BLaER1 (cell line): ENCODE results near the gene CHMP2A.

ENCODE experiments used
- H3K27ac ChIP-seq: shearing (Covaris generic); formaldehyde crosslinking; 2 replicates; pipeline ENCODE4 v1.8.1; 2022
- H3K27me3 ChIP-seq: shearing (Covaris generic); formaldehyde crosslinking; 2 replicates; pipeline ENCODE4 v1.8.1; 2022
- H3K36me3 ChIP-seq: shearing (Covaris generic); formaldehyde crosslinking; 2 replicates; pipeline ENCODE4 v1.8.1; 2022
- H3K4me1 ChIP-seq: shearing (Covaris generic); formaldehyde crosslinking; 2 replicates; pipeline ENCODE4 v1.8.1; 2022
- H3K4me2 ChIP-seq: shearing (Covaris generic); formaldehyde crosslinking; 2 replicates; pipeline ENCODE4 v1.8.1; 2022
- H3K4me3 ChIP-seq: shearing (Covaris generic); formaldehyde crosslinking; 2 replicates; pipeline ENCODE4 v1.8.1; 2022
- H3K9ac ChIP-seq: shearing (Covaris generic); formaldehyde crosslinking; 2 replicates; pipeline ENCODE4 v1.8.1; 2022
- H3K9me3 ChIP-seq: shearing (Covaris generic); formaldehyde crosslinking; 2 replicates; pipeline ENCODE4 v1.8.1; 2022
- H4K20me1 ChIP-seq: shearing (Covaris generic); formaldehyde crosslinking; 2 replicates; pipeline ENCODE4 v1.8.1; 2022
- Cebpa-rat ChIP-seq: shearing (Covaris generic); IDR thresholded peaks from 2 replicates; pipeline ENCODE4 v1.8.1; 2022

Gene CHMP2A

DNA sequence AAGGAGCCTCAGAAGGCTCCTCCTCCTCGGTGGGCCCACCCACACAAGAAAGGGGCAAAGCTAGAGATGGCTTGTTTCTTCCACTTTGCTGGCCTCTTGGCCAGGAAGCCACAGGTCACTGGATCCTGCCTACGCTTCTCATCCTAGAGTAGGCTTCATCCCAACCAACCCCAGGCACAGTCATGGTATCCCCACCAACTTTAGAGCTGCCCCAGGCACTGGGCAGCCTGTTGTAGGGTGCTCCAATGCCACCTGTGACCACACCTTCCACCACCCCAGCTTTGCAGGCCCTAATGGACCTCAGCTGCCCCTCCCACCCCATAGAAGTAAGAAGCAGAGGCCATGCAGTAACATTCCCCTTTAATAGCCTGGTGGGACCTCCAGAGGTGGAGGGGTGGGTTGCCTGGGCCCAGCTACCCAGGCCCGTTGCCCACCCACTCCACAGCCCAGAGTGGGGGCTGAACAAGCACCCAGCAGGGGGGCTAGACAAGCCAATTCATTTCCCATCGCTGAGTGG, 522 bp upstream of the CHMP2A start:
- Histone ChIP-seq H4K20me1 (peaks cover 59% of the 10 kb centered on the region), H3K9ac (peak overlapping the region; percentile 91), H3K27me3 (no peaks in the 10 kb centered on the region), H3K4me3 (peak overlapping the region; percentile 78), H3K36me3 (peaks cover 54% of the 10 kb centered on the region), H3K9me3 (no peaks in the 10 kb centered on the region), H3K4me1 (peaks cover 48% of the 10 kb centered on the region), H3K27ac (peak overlapping the region; percentile 91), H3K4me2 (peak overlapping the region; percentile 89)
- TF ChIP-seq Cebpa-rat: no peak

- H3K36me3 ChIP-seq: peaks cover 68% of the 10 kb centered on the region
- peaks cover 51% of the 10 kb centered on the region for H3K4me1 ChIP-seq
- peaks cover 74% of the 10 kb centered on the region for H4K20me1 ChIP-seq
- no peaks in the 10 kb centered on the region for H3K27me3 ChIP-seq
- no peaks in the 10 kb centered on the region for H3K9me3 ChIP-seq
- H3K4me3 ChIP-seq: peak overlapping the region; percentile 78
- peak overlapping the region; percentile 91 for H3K9ac ChIP-seq
- peak overlapping the region; percentile 89 for H3K4me2 ChIP-seq
- TF ChIP-seq Cebpa-rat: no peak
- peak overlapping the region; percentile 91 for H3K27ac ChIP-seq
Measured at GRCh38 chr19:58553799-58554493, 959 bp downstream of the CHMP2A start.

- H3K9me3 ChIP-seq: no peaks in the 10 kb centered on the region
- no peaks in the 10 kb centered on the region for H3K27me3 ChIP-seq
- peaks cover 82% of the 10 kb centered on the region for H4K20me1 ChIP-seq
- H3K9ac ChIP-seq: no peak overlapping the region
- H3K4me3 ChIP-seq: no peak overlapping the region
- peaks cover 53% of the 10 kb centered on the region for H3K4me1 ChIP-seq
- no peak overlapping the region for H3K27ac ChIP-seq
- H3K36me3 ChIP-seq: peaks cover 81% of the 10 kb centered on the region
- TF ChIP-seq Cebpa-rat: no peak
- H3K4me2 ChIP-seq: no peak overlapping the region
Measured at GRCh38 chr19:58552655-58553054, 2.2 kb downstream of the CHMP2A start.

- Histone ChIP-seq H3K36me3 (peaks cover 85% of the 10 kb centered on the region), H4K20me1 (peaks cover 82% of the 10 kb centered on the region)
Measured at GRCh38 chr19:58551577-58552471, 3.1 kb downstream of the CHMP2A start.

GRCh38 chr19:58551123-58551497, 3.8 kb downstream of the CHMP2A start:
- Histone ChIP-seq H3K9me3 (no peaks in the 10 kb centered on the region), H3K4me3 (no peak overlapping the region), H3K27me3 (no peaks in the 10 kb centered on the region), H3K36me3 (peaks cover 85% of the 10 kb centered on the region), H3K27ac (no peak overlapping the region), H3K9ac (no peak overlapping the region), H3K4me1 (peaks cover 54% of the 10 kb centered on the region), H4K20me1 (peaks cover 82% of the 10 kb centered on the region), H3K4me2 (no peak overlapping the region)
- no peak for TF ChIP-seq Cebpa-rat

More at GRCh38 chr19:58551577-58552471, 3.1 kb downstream of the CHMP2A start:
- Histone ChIP-seq H3K27me3 (no peaks in the 10 kb centered on the region), H3K9ac (no peak overlapping the region), H3K4me2 (no peak overlapping the region), H3K4me3 (no peak overlapping the region), H3K4me1 (peaks cover 54% of the 10 kb centered on the region), H3K27ac (no peak overlapping the region), H3K9me3 (no peaks in the 10 kb centered on the region)
- no peak for TF ChIP-seq Cebpa-rat

GRCh38 chr19:58550362-58551122, 4.4 kb downstream of the CHMP2A start:
- H4K20me1 ChIP-seq: peaks cover 87% of the 10 kb centered on the region
- no peak overlapping the region for H3K4me3 ChIP-seq
- no peak overlapping the region for H3K27ac ChIP-seq
- no peak for TF ChIP-seq Cebpa-rat
- no peak overlapping the region for H3K4me2 ChIP-seq
- peaks cover 54% of the 10 kb centered on the region for H3K4me1 ChIP-seq
- H3K27me3 ChIP-seq: no peaks in the 10 kb centered on the region
- no peak overlapping the region for H3K9ac ChIP-seq
- H3K9me3 ChIP-seq: no peaks in the 10 kb centered on the region
- peaks cover 85% of the 10 kb centered on the region for H3K36me3 ChIP-seq

GRCh38 chr19:58549664-58550361, 5.1 kb downstream of the CHMP2A start:
- no peak overlapping the region for H3K9ac ChIP-seq
- H3K27ac ChIP-seq: no peak overlapping the region
- no peaks in the 10 kb centered on the region for H3K27me3 ChIP-seq
- peaks cover 52% of the 10 kb centered on the region for H3K4me1 ChIP-seq
- no peaks in the 10 kb centered on the region for H3K9me3 ChIP-seq
- H3K36me3 ChIP-seq: peaks cover 86% of the 10 kb centered on the region
- TF ChIP-seq Cebpa-rat: no peak
- no peak overlapping the region for H3K4me3 ChIP-seq
- H4K20me1 ChIP-seq: peaks cover 95% of the 10 kb centered on the region
- no peak overlapping the region for H3K4me2 ChIP-seq

DNA sequence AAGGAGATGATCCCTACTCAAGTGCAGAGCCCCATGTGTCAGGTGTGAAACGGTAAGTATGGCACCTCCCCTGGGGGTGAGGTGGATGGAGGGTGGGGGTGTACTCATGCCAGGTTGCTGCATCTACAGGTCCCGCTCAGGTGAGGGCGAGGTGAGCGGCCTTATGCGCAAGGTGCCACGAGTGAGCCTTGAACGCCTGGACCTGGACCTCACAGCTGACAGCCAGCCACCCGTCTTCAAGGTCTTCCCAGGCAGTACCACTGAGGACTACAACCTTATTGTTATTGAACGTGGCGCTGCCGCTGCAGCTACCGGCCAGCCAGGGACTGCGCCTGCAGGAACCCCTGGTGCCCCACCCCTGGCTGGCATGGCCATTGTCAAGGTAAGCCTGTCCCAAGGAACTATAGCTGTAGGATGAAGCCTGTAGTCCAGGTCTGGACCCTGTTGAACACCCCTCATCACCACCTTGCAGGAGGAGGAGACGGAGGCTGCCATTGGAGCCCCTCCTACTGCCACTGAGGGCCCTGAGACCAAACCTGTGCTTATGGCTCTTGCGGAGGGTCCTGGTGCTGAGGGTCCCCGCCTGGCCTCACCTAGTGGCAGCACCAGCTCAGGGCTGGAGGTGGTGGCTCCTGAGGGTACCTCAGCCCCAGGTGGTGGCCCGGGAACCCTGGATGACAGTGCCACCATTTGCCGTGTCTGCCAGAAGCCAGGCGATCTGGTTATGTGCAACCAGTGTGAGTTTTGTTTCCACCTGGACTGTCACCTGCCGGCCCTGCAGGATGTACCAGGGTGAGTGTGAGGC, 5.8 kb downstream of the CHMP2A start:
- Histone ChIP-seq H3K4me1 (peaks cover 48% of the 10 kb centered on the region), H3K4me3 (no peak overlapping the region), H3K4me2 (no peak overlapping the region), H3K27ac (no peak overlapping the region), H3K9me3 (no peaks in the 10 kb centered on the region), H3K9ac (no peak overlapping the region), H4K20me1 (peaks cover 97% of the 10 kb centered on the region), H3K27me3 (no peaks in the 10 kb centered on the region), H3K36me3 (peaks cover 86% of the 10 kb centered on the region)
- TF ChIP-seq Cebpa-rat: no peak
